LNCaP clone FGC (cell line): ENCODE results near the gene FOXN3.

Source experiments
- DNase-seq: peaks from one replicate; pipeline ENCODE4 v3.0.0-alpha.2; 2011; ENCODE audit warnings: low read depth
- H3K4me3 ChIP-seq: 2 replicates; pipeline ENCODE4 v1.5.1; 2011; ENCODE audit warnings: mild to moderate bottlenecking, low read depth, low read length, control low read depth
- CTCF ChIP-seq: IDR thresholded peaks from 2 replicates; pipeline ENCODE4 v1.5.1; 2012; ENCODE audit warnings: mild to moderate bottlenecking; ENCODE audit not compliant: control insufficient read depth, insufficient read depth; ENCODE audit errors: extremely low read depth

Gene FOXN3

GRCh38 chr14:89371585-89372511, 45.2 kb downstream of the FOXN3 start:
- H3K4me3 ChIP-seq: no peak overlapping the region
- TF ChIP-seq CTCF: no peak
- no peak for DNase-seq

GRCh38 chr14:89370781-89371180, 46.3 kb downstream of the FOXN3 start:
- no peak for DNase-seq
- no peak for TF ChIP-seq CTCF
- no peak overlapping the region for H3K4me3 ChIP-seq

- DNase-seq: no peak
- H3K4me3 ChIP-seq: no peak overlapping the region
- TF ChIP-seq CTCF: no peak
These were observed 46.7 kb downstream of the FOXN3 start for GRCh38 chr14:89370381-89370780.

- no peak for TF ChIP-seq CTCF
- no peak for DNase-seq
- no peak overlapping the region for H3K4me3 ChIP-seq
These were observed 47.4 kb downstream of the FOXN3 start for GRCh38 chr14:89369656-89370055.

GRCh38 chr14:89368490-89369477, 48.2 kb downstream of the FOXN3 start:
- DNase-seq: no peak
- no peak for TF ChIP-seq CTCF
- H3K4me3 ChIP-seq: no peak overlapping the region

GRCh38 chr14:89367779-89368120, 49.3 kb downstream of the FOXN3 start:
- no peak for DNase-seq
- TF ChIP-seq CTCF: no peak

More at GRCh38 chr14:89367779-89368120, 49.3 kb downstream of the FOXN3 start:
- no peak overlapping the region for H3K4me3 ChIP-seq
